Endothelial cell (in vitro differentiated cells): ENCODE results near the gene MDM4. TPM values are rescaled to one million over a fixed set of nuclear protein-coding genes. Genes with fewer than 3 reads are reported as not detected.
A peak's percentile ranks its signal among the peaks of the same experiment; 100 is the strongest.

Source experiments
- DNase-seq: peaks from one replicate; pipeline ENCODE4 v3.0.0; 2021; ENCODE audit warnings: low spot score
- H3K27ac Mint-ChIP-seq: one replicate; pipeline ENCODE4 v1.8.0; 2021; ENCODE audit warnings: mixed read lengths, inconsistent platforms; ENCODE audit not compliant: unreplicated experiment
- H3K27me3 Mint-ChIP-seq: one replicate; pipeline ENCODE4 v1.8.0; 2021; ENCODE audit warnings: mild to moderate bottlenecking, moderate library complexity, mixed read lengths, inconsistent platforms; ENCODE audit not compliant: unreplicated experiment
- H3K36me3 Mint-ChIP-seq: one replicate; pipeline ENCODE4 v1.8.0; 2021; ENCODE audit warnings: mild to moderate bottlenecking, low read depth, mixed read lengths, inconsistent platforms; ENCODE audit not compliant: unreplicated experiment
- H3K4me1 Mint-ChIP-seq: one replicate; pipeline ENCODE4 v1.8.0; 2021; ENCODE audit warnings: mild to moderate bottlenecking, mixed read lengths, inconsistent platforms; ENCODE audit not compliant: unreplicated experiment
- H3K4me3 Mint-ChIP-seq: one replicate; pipeline ENCODE4 v1.8.0; 2021; ENCODE audit warnings: mild to moderate bottlenecking, mixed read lengths, inconsistent platforms; ENCODE audit not compliant: unreplicated experiment
- H3K9me3 Mint-ChIP-seq: one replicate; pipeline ENCODE4 v1.8.0; 2021; ENCODE audit warnings: mixed read lengths, inconsistent platforms; ENCODE audit not compliant: unreplicated experiment
- total RNA-seq: library from RNA; stranded (reverse); fragmentation: NEBNext Ultra II Directional; extraction: Animal tissue kit (Norgen Biotek cat#: 25700); gene quantifications from one replicate; pipeline ENCODE4 v1.2.1, GENCODE V29; 2021; ENCODE audit not compliant: unreplicated experiment
- TF ChIP-seq, protein P1 (sequence below): fragments of 200-600 bp; sonication (generic); IDR thresholded peaks from one replicate; pipeline ENCODE4 v1.5.0; 2021; ENCODE audit warnings: antibody characterized with exemption; ENCODE audit not compliant: unreplicated experiment

The MDM4 gene
- total RNA-seq, 1 donor from 2014 or later, result 57.8 TPM

DNA sequence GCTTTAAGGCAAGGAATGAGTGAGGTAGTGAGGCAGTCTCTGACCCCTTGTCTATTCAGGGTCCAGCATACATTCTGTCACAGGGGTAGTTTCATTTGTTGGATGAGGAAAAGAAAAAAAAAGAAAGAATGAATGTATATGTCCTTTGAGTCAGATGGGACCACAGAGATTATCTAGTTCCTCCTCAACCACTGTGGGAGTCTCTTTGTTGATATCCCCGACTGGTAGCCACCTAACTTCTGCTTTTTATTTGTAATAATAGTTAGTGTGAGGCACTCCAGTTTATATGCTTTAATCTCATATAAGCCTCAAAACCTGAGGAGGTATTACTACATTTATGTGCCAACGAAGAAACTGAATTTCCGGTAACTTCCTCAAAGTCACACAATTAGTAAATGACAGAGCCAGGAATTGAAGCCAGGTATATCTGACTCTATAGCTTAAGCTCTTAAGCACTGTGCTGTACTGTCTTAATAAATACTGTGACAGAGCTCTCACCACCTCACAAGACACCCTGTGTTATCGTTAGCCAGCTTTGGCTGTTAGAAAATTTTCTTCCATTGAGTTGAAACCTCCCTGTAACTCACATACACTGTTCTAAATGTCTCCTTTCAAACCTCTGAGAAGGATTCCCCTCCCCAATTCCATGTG lies 82.2 kb downstream of the MDM4 start:
- no peak overlapping the region for H3K27ac Mint-ChIP-seq
- H3K9me3 Mint-ChIP-seq, result no peaks in the 10 kb centered on the region
- H3K27me3 Mint-ChIP-seq, result peaks cover 1% of the 10 kb centered on the region
- H3K4me3 Mint-ChIP-seq, result no peak overlapping the region
- TF ChIP-seq, protein P1, sequence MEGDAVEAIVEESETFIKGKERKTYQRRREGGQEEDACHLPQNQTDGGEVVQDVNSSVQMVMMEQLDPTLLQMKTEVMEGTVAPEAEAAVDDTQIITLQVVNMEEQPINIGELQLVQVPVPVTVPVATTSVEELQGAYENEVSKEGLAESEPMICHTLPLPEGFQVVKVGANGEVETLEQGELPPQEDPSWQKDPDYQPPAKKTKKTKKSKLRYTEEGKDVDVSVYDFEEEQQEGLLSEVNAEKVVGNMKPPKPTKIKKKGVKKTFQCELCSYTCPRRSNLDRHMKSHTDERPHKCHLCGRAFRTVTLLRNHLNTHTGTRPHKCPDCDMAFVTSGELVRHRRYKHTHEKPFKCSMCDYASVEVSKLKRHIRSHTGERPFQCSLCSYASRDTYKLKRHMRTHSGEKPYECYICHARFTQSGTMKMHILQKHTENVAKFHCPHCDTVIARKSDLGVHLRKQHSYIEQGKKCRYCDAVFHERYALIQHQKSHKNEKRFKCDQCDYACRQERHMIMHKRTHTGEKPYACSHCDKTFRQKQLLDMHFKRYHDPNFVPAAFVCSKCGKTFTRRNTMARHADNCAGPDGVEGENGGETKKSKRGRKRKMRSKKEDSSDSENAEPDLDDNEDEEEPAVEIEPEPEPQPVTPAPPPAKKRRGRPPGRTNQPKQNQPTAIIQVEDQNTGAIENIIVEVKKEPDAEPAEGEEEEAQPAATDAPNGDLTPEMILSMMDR, result no peak
- DNase-seq, result no peak
- H3K4me1 Mint-ChIP-seq, result peaks cover 6% of the 10 kb centered on the region
- no peaks in the 10 kb centered on the region for H3K36me3 Mint-ChIP-seq

DNA sequence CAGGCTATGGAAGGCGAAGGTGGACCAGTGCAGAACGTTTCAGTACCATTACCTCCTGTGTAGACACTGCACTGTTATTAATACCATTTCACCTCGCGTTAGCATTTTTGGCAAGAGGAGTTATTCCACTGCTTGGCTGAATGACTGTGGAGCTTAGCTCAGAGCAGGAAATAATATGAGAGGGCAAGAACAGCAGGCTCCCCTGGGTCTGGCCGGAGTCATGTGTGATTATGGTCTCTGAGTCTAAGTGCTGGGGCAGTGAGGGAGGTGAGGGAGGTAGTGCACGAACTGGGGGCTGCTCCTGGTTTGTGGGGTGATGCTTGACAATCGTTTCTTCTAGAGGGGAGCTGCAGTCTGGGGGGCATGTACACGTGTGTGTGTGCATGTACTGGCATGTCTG lies 82.9 kb downstream of the MDM4 start:
- no peaks in the 10 kb centered on the region for H3K36me3 Mint-ChIP-seq
- DNase-seq, result no peak
- H3K9me3 Mint-ChIP-seq, result no peaks in the 10 kb centered on the region
- H3K27ac Mint-ChIP-seq, result no peak overlapping the region
- no peak overlapping the region for H3K4me3 Mint-ChIP-seq
- H3K4me1 Mint-ChIP-seq, result peaks cover 6% of the 10 kb centered on the region
- TF ChIP-seq, protein P1, result no peak
- H3K27me3 Mint-ChIP-seq, result peaks cover 2% of the 10 kb centered on the region

DNA sequence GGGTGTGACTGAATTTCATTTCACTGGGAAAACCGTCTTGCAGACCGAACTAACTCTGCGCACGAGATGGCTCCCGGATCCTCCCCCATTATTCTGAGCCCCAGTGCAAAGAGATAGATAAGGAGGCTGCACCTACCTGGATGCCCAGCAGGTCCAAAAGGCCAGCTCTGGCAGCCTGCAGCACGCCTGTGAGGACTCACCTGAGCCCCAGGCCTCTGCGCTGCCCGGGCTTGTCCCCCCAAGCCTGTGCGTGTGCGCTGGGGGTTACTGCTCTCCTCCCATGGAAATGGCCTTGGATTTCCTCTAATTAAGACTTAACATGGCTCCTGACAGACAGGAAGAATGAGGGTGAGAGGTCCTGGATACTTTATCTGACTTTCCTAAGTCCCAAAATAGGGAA lies 83.4 kb downstream of the MDM4 start:
- TF ChIP-seq, protein P1, result no peak
- Mint-ChIP-seq H3K4me3 (no peak overlapping the region), H3K27me3 (peaks cover 2% of the 10 kb centered on the region)

DNA sequence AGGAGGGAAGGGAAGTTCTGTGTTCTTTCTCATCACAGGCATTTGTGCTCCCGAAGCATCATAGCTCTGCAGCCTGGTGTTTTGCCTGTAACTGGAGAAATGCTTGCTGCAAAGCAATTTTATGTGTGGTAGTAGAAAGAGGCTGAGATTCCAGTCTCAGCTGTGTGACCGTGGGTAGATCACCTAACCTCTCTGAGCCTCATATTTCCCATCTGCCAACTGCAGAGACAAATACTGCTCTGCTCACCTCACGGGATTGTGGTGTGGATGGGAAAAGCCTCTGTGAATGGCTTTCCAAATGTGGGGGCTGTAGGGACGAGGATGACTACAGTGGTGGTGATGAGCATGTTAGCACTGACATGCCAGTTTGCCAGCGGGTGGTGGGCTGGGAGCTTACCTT lies 84.0 kb downstream of the MDM4 start:
- no peak for DNase-seq
- peaks cover 2% of the 10 kb centered on the region for H3K27me3 Mint-ChIP-seq
- no peak overlapping the region for H3K4me3 Mint-ChIP-seq
- peaks cover 6% of the 10 kb centered on the region for H3K4me1 Mint-ChIP-seq
- H3K9me3 Mint-ChIP-seq, result no peaks in the 10 kb centered on the region
- TF ChIP-seq, protein P1, result no peak
- H3K36me3 Mint-ChIP-seq, result no peaks in the 10 kb centered on the region
- H3K27ac Mint-ChIP-seq, result no peak overlapping the region

More for the DNA sequence above, 83.4 kb downstream of the MDM4 start:
- Mint-ChIP-seq H3K4me1 (peaks cover 6% of the 10 kb centered on the region), H3K36me3 (no peaks in the 10 kb centered on the region), H3K27ac (no peak overlapping the region), H3K9me3 (no peaks in the 10 kb centered on the region)
- DNase-seq, result no peak

DNA sequence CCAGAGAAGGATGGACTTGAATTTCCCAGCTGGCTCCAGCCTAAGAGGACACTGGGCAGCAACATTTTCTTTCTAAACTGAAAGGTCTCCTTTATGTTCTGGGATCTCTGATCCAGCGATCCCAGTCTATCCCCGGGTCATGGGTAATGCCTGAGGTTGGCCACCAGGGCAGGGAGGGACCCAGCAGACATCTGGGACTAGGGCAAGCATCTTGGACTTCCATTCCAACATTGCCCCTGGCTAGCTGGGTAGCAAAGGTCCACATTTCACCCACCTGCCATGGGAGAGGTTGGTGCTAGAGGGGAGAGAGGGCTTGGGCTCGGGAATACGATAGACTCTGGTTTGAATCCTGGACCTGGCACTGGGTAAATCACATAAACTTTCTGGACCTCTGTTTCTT lies 84.8 kb downstream of the MDM4 start:
- peaks cover 8% of the 10 kb centered on the region for H3K4me1 Mint-ChIP-seq

More for the DNA sequence above, 84.8 kb downstream of the MDM4 start:
- TF ChIP-seq, protein P1, result peak; percentile 29
- Mint-ChIP-seq H3K9me3 (no peaks in the 10 kb centered on the region), H3K4me3 (no peak overlapping the region), H3K27ac (no peak overlapping the region), H3K27me3 (peaks cover 4% of the 10 kb centered on the region), H3K36me3 (no peaks in the 10 kb centered on the region)
- DNase-seq, result peak; percentile 24
